ENCODE measurements around the gene GPRC5D. TPM values are rescaled to one million over a fixed set of nuclear protein-coding genes. Genes with fewer than 3 reads are reported as not detected.

The GPRC5D gene
- polyA plus RNA-seq, 2 donors, result 0.31 to 0.69 TPM

DNA sequence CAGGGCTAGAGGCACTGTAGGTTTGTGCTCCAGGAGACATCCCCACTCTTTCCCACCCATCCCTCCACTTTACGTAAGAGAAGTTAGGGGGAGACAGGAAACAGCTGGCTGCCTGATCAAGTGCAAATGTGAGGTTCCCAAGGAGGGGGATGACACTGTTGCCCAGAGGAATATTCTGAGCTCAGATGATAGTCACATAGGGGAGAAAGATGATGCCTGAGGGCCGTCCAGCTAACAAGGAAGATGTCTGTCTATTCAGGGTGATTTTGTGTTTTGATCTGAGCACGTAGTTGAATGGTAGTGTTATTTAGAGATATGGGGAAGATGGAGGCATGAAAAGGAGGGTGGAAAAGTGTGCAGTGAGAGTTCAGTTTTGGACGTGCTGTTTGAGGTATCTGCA is 13.9 kb upstream of the GPRC5D start:
- no peaks in the 10 kb centered on the region for H3K4me1 ChIP-seq (ENCODE audit: control insufficient read depth in 2 of 2, insufficient read depth in 2 of 2, low read length in 1 of 2)
- no peaks in the 10 kb centered on the region for H3K9me3 ChIP-seq (ENCODE audit: control insufficient read depth in 2 of 2, insufficient read depth in 1 of 2, low read depth in 1 of 2, low read length in 1 of 2)
- WGBS, 2 donors, result 78% methylated on average over 4 of the region's 4 CpGs

DNA sequence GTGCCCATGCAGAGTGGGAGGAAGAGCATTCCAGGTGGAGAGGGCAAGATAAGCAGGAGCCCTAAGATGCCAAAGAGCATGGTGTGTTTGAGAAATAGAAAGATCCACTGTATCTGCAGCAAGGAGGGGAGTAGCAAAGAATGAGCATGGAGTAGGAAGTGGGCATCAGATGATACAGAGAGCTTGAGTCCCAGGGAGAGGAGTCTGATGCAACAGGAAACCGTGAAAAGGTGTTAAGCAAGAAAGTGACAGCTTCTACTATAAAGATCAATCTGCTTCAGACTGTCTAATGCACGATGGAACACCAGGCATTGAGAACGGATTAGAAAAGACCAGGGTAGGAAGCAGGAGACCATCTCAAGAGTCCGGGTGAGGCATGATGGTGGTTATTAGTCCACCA is 12.3 kb upstream of the GPRC5D start:
- H3K36me3 ChIP-seq (ENCODE audit: control insufficient read depth in 2 of 2, insufficient read depth in 2 of 2, low read length in 1 of 2), result peaks cover 0 to 2% of the 10 kb centered on the region in 2 donors
- no peaks in the 10 kb centered on the region for H3K27me3 ChIP-seq (ENCODE audit: control insufficient read depth in 1 of 2, insufficient read depth in 2 of 2, low read length in 2 of 2)
- no peak overlapping the region for H3K4me3 ChIP-seq (ENCODE audit: low read depth in 1 of 2, low read length in 2 of 2)
- 88 to 94% methylated on average over 4 of the region's 4 CpGs for WGBS, 2 donors
- no peaks in the 10 kb centered on the region for H3K9me3 ChIP-seq (ENCODE audit: control insufficient read depth in 2 of 2, insufficient read depth in 1 of 2, low read depth in 1 of 2, low read length in 1 of 2)
- H3K27ac ChIP-seq (ENCODE audit: low read depth in 2 of 2, low read length in 1 of 2), result no peak overlapping the region
- no peaks in the 10 kb centered on the region for H3K4me1 ChIP-seq (ENCODE audit: control insufficient read depth in 2 of 2, insufficient read depth in 2 of 2, low read length in 1 of 2)

More for the DNA sequence above, 13.9 kb upstream of the GPRC5D start:
- no peaks in the 10 kb centered on the region for H3K27me3 ChIP-seq (ENCODE audit: control insufficient read depth in 1 of 2, insufficient read depth in 2 of 2, low read length in 2 of 2)
- no peak overlapping the region for H3K27ac ChIP-seq (ENCODE audit: low read depth in 2 of 2, low read length in 1 of 2)
- H3K36me3 ChIP-seq (ENCODE audit: control insufficient read depth in 2 of 2, insufficient read depth in 2 of 2, low read length in 1 of 2), result peaks cover 0 to 2% of the 10 kb centered on the region in 2 donors
- H3K4me3 ChIP-seq (ENCODE audit: low read depth in 1 of 2, low read length in 2 of 2), result no peak overlapping the region

DNA sequence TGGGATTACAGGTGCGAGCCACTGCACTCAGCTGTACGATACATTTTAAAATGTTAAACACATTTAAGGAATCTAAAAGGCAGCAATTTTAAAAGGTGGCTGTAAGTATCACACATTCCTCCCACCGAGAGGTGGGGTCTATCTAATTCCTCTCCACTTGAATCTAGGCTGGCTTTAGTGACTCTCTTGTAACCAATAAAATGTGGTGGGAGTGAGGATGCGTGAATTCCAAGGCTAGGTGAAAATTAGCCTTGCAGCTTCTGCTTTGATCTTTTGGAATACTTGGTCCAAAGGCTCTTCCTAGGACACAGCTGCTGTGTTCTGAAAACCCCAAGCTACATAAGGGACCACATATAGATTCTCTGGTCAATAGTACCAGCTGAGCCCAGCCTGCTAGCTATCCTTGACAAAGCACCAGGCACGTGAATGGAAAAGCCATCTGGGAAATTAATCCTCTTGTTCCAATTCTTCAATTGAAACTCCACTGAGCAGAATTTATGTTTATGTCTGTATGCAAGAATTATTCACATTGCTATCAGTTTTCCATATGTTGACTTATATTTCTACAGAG is 8.8 kb upstream of the GPRC5D start:
- Histone ChIP-seq H3K27me3 (ENCODE audit: control insufficient read depth in 1 of 2, insufficient read depth in 2 of 2, low read length in 2 of 2) (no peaks in the 10 kb centered on the region), H3K36me3 (ENCODE audit: control insufficient read depth in 2 of 2, insufficient read depth in 2 of 2, low read length in 1 of 2) (peaks cover 0 to 2% of the 10 kb centered on the region in 2 donors), H3K4me3 (ENCODE audit: low read depth in 1 of 2, low read length in 2 of 2) (no peak overlapping the region), H3K27ac (ENCODE audit: low read depth in 2 of 2, low read length in 1 of 2) (no peak overlapping the region), H3K4me1 (ENCODE audit: control insufficient read depth in 2 of 2, insufficient read depth in 2 of 2, low read length in 1 of 2) (no peaks in the 10 kb centered on the region), H3K9me3 (ENCODE audit: control insufficient read depth in 2 of 2, insufficient read depth in 1 of 2, low read depth in 1 of 2, low read length in 1 of 2) (no peaks in the 10 kb centered on the region)
- WGBS, 2 donors, result 85 to 90% methylated on average over 5 of the region's 5 CpGs

DNA sequence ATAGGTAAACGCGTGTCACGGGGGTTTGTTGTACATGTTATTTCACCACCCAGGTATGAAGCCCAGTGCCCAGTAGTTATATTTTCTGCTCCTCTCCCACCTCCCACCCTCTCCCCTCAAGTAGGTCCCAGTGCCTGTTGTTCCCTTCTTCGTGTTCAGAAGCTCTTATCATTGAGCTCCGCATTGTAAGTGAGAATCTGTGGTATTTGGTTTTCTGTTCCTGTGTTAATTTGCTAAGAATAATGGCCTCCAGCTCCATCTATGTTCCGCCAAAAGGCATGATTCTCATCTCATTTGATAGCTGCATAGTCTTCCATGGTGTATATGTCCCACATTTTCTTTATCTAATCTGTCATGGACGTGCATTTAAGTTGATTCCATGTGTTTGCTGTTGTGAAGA is 6.9 kb upstream of the GPRC5D start:
- no peak overlapping the region for H3K27ac ChIP-seq (ENCODE audit: low read depth in 2 of 2, low read length in 1 of 2)
- H3K9me3 ChIP-seq (ENCODE audit: control insufficient read depth in 2 of 2, insufficient read depth in 1 of 2, low read depth in 1 of 2, low read length in 1 of 2), result no peaks in the 10 kb centered on the region
- H3K4me1 ChIP-seq (ENCODE audit: control insufficient read depth in 2 of 2, insufficient read depth in 2 of 2, low read length in 1 of 2), result no peaks in the 10 kb centered on the region
- H3K27me3 ChIP-seq (ENCODE audit: control insufficient read depth in 1 of 2, insufficient read depth in 2 of 2, low read length in 2 of 2), result no peaks in the 10 kb centered on the region
- WGBS, 2 donors, result 75 to 77% methylated on average over 7 of the region's 7 CpGs
- H3K36me3 ChIP-seq (ENCODE audit: control insufficient read depth in 2 of 2, insufficient read depth in 2 of 2, low read length in 1 of 2), result no peaks in the 10 kb centered on the region
- no peak overlapping the region for H3K4me3 ChIP-seq (ENCODE audit: low read depth in 1 of 2, low read length in 2 of 2)

DNA sequence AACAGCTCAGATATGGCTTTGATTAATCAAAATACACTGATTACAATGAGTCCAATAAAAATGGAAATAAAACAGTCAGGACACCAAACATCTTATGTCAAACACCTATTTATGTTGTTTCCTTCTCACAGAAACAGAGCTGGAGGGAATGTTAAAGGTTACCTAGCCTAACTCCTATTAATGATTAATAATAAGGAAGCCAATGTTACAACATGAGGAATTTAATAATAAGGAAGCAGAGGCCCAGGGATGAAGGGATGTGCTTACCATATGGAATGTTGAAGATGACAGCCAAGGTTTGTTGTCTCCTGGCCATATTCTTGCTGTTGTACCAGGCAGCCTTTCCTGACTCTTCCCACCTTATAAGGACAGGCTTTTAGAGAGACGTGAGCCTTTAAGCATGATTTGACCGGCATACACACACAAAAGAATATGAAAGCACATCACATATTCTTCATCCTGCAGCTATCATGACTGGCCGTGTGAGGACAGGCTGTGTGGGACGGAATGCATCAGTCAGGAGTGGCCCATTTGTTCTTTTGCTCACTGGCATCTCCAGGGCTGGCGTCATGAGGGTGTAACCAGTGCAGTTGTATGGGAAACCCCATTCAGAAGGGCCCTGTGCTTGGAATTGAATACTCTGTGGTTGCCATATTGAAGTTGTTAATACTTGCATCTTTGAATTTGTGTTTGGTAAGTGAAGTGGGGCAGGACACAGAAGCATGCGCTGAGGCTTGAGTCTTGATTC is 3.1 kb upstream of the GPRC5D start:
- Histone ChIP-seq H3K27ac (ENCODE audit: low read depth in 2 of 2, low read length in 1 of 2) (no peak overlapping the region), H3K4me1 (ENCODE audit: control insufficient read depth in 2 of 2, insufficient read depth in 2 of 2, low read length in 1 of 2) (no peaks in the 10 kb centered on the region), H3K36me3 (ENCODE audit: control insufficient read depth in 2 of 2, insufficient read depth in 2 of 2, low read length in 1 of 2) (no peaks in the 10 kb centered on the region), H3K27me3 (ENCODE audit: control insufficient read depth in 1 of 2, insufficient read depth in 2 of 2, low read length in 2 of 2) (no peaks in the 10 kb centered on the region), H3K4me3 (ENCODE audit: low read depth in 1 of 2, low read length in 2 of 2) (no peak overlapping the region), H3K9me3 (ENCODE audit: control insufficient read depth in 2 of 2, insufficient read depth in 1 of 2, low read depth in 1 of 2, low read length in 1 of 2) (no peaks in the 10 kb centered on the region)
- 94% methylated on average over 6 of the region's 6 CpGs for WGBS, 2 donors

DNA sequence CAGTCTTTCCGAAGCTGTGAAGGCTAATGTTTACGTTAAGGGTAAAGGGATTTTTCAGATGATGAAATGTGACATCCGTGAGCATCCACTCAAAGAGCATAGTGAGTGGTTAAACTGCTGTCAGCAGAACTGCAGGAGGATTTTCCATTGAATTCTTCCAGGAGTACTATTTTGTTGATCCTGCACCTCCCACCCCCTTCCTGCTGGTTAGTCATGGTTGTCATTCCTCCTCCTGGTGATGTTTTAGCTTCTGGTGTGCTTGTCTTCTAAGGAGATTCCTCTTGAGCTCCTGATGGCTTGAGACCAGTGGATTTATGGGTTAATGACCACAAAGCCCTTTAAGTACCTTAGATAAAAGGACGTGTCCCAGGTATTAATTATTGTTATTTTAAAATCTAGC is 2.4 kb upstream of the GPRC5D start:
- Histone ChIP-seq H3K27ac (ENCODE audit: low read depth in 2 of 2, low read length in 1 of 2) (no peak overlapping the region), H3K4me1 (ENCODE audit: control insufficient read depth in 2 of 2, insufficient read depth in 2 of 2, low read length in 1 of 2) (no peaks in the 10 kb centered on the region)

DNA sequence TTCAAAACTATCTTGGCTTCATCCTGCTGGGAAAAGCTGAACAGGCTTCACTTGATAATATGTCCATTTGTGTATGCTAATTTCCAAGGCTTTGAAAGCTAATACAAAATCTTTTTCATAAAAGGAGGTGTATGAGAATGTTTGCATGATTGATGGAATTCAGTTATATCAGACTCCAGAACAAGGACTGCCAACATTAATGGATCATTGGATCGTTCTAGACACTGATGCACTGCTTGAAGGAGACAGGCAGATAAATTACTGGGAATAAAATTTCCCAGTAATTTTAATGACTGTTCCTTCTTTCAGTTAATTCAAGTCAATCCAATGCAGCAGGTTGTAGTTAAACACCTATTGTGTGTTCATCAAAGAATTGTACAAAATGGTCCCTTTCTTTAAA is 466 bp downstream of the GPRC5D start:
- WGBS, 2 donors, result 91 to 93% methylated on average over 1 of the region's 1 CpG
- Histone ChIP-seq H3K4me1 (ENCODE audit: control insufficient read depth in 2 of 2, insufficient read depth in 2 of 2, low read length in 1 of 2) (no peaks in the 10 kb centered on the region), H3K36me3 (ENCODE audit: control insufficient read depth in 2 of 2, insufficient read depth in 2 of 2, low read length in 1 of 2) (peaks cover 0 to 3% of the 10 kb centered on the region in 2 donors), H3K9me3 (ENCODE audit: control insufficient read depth in 2 of 2, insufficient read depth in 1 of 2, low read depth in 1 of 2, low read length in 1 of 2) (no peaks in the 10 kb centered on the region), H3K27ac (ENCODE audit: low read depth in 2 of 2, low read length in 1 of 2) (no peak overlapping the region), H3K27me3 (ENCODE audit: control insufficient read depth in 1 of 2, insufficient read depth in 2 of 2, low read length in 2 of 2) (no peaks in the 10 kb centered on the region), H3K4me3 (ENCODE audit: low read depth in 1 of 2, low read length in 2 of 2) (no peak overlapping the region)

More for the DNA sequence above, 2.4 kb upstream of the GPRC5D start:
- Histone ChIP-seq H3K4me3 (ENCODE audit: low read depth in 1 of 2, low read length in 2 of 2) (no peak overlapping the region), H3K27me3 (ENCODE audit: control insufficient read depth in 1 of 2, insufficient read depth in 2 of 2, low read length in 2 of 2) (no peaks in the 10 kb centered on the region), H3K9me3 (ENCODE audit: control insufficient read depth in 2 of 2, insufficient read depth in 1 of 2, low read depth in 1 of 2, low read length in 1 of 2) (no peaks in the 10 kb centered on the region), H3K36me3 (ENCODE audit: control insufficient read depth in 2 of 2, insufficient read depth in 2 of 2, low read length in 1 of 2) (peaks cover 0 to 3% of the 10 kb centered on the region in 2 donors)
- 76 to 84% methylated on average over 4 of the region's 4 CpGs for WGBS, 2 donors

DNA sequence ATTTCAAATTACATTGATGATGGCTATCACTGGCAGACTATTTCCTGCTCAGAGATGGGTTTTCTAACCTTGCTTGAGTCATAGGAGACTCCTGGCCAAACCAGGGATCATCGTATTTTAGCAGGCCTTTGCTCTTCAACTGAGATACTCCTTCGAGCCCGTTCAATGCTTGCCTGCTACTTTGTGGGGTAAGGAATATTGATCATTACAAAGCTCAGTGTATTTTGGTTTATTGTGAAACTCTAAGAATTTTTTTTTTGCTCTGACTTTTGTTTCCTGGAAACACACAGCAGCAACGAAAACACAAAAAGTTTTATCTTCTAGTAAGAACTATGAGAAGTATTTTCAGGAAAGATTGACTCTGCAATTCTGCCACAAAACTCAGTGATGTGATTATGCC is 4.1 kb downstream of the GPRC5D start:
- no peaks in the 10 kb centered on the region for H3K4me1 ChIP-seq (ENCODE audit: control insufficient read depth in 2 of 2, insufficient read depth in 2 of 2, low read length in 1 of 2)
- no peak overlapping the region for H3K27ac ChIP-seq (ENCODE audit: low read depth in 2 of 2, low read length in 1 of 2)
- H3K36me3 ChIP-seq (ENCODE audit: control insufficient read depth in 2 of 2, insufficient read depth in 2 of 2, low read length in 1 of 2), result peaks cover 0 to 3% of the 10 kb centered on the region in 2 donors
- no peaks in the 10 kb centered on the region for H3K9me3 ChIP-seq (ENCODE audit: control insufficient read depth in 2 of 2, insufficient read depth in 1 of 2, low read depth in 1 of 2, low read length in 1 of 2)
- WGBS, 2 donors, result 83 to 88% methylated on average over 4 of the region's 4 CpGs
- no peak overlapping the region for H3K4me3 ChIP-seq (ENCODE audit: low read depth in 1 of 2, low read length in 2 of 2)
- no peaks in the 10 kb centered on the region for H3K27me3 ChIP-seq (ENCODE audit: control insufficient read depth in 1 of 2, insufficient read depth in 2 of 2, low read length in 2 of 2)

DNA sequence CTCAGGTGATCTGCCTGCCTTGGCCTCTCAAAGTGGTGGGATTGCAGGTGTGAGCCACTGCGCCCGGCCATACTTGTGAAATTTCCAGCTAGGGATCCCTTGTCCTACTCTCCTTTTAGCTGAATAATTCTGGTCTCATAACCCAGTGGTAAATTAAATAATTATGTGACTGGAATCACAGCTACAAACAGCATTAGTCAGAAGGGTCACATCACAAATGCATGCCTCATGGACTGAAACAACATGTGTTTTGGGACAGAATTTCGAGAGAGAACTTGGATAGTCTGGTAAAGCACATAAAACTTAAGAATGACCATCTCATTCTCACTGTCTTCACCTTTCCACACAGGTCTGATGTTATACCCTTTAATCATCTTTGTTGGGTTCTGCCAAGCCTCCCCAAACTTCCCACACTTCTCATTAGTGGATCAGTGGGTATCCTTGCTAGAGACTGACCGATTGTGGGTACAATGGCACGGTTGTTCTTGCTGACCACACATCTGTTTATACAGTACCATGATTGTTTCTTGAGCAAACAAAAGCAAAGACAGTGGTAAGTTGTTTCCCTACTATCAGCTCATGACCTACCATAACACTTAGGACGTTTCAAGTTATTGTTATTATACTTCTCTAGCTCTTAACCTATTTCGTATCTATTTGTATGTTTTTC is 5.1 kb downstream of the GPRC5D start:
- H3K36me3 ChIP-seq (ENCODE audit: control insufficient read depth in 2 of 2, insufficient read depth in 2 of 2, low read length in 1 of 2), result peaks cover 0 to 3% of the 10 kb centered on the region in 2 donors
- H3K27ac ChIP-seq (ENCODE audit: low read depth in 2 of 2, low read length in 1 of 2), result no peak overlapping the region
- 76 to 85% methylated on average over 7 of the region's 7 CpGs for WGBS, 2 donors
- no peaks in the 10 kb centered on the region for H3K4me1 ChIP-seq (ENCODE audit: control insufficient read depth in 2 of 2, insufficient read depth in 2 of 2, low read length in 1 of 2)
- H3K9me3 ChIP-seq (ENCODE audit: control insufficient read depth in 2 of 2, insufficient read depth in 1 of 2, low read depth in 1 of 2, low read length in 1 of 2), result no peaks in the 10 kb centered on the region
- H3K27me3 ChIP-seq (ENCODE audit: control insufficient read depth in 1 of 2, insufficient read depth in 2 of 2, low read length in 2 of 2), result no peaks in the 10 kb centered on the region
- H3K4me3 ChIP-seq (ENCODE audit: low read depth in 1 of 2, low read length in 2 of 2), result no peak overlapping the region

Data from esophagus (tissue), 2 donors.